HG02870 (cell line): ENCODE data around the gene APOL6.
"Not testable (repeated sequence)": the region's sequence is repeated elsewhere in the genome, so short reads cannot be mapped to it uniquely, and the experiment has no call there.

Experiments
- ATAC-seq: cut with Tn5 transposase; IDR thresholded peaks from one replicate; pipeline ENCODE4 v1.9.1; 2021; ENCODE audit warnings: mild to moderate bottlenecking, moderate library complexity; ENCODE audit not compliant: unreplicated experiment

The APOL6 gene

DNA sequence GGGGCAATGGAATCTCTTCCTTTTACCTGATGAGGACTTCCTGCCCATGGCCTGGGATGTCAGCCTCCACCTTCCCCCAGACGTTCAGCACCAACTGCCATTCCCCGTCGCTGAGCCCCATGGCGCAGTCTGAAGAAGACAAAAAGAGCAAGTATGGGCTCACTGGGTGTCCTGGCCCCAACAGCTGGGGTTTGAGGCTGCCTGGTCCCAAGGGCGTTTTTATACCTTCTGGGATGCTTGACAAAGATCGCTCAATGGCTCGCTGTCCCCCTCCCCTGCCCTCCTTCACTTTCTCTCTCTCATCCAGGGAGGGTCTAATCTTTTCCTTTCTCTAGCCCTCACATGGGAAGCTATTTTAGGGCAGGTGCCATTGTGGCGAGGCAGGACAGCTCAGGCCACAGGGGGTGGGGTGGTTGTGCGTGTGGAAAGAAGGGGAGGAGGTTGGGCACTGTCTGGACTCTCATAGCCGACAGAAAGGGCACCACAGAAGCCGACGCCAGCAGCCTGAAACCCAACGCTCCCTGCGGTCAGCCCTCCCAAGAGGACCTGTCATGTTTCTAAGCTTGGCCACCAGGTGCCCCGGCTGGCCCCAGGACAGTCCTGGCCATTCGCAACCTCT is 31.0 kb upstream of the APOL6 start, which contains the start of gene MB:
MB (minus strand) TSS at position 193 of the 619 bp plus-strand sequence; CDS start at position 121, 72 bp downstream.
- no peak for ATAC-seq

DNA sequence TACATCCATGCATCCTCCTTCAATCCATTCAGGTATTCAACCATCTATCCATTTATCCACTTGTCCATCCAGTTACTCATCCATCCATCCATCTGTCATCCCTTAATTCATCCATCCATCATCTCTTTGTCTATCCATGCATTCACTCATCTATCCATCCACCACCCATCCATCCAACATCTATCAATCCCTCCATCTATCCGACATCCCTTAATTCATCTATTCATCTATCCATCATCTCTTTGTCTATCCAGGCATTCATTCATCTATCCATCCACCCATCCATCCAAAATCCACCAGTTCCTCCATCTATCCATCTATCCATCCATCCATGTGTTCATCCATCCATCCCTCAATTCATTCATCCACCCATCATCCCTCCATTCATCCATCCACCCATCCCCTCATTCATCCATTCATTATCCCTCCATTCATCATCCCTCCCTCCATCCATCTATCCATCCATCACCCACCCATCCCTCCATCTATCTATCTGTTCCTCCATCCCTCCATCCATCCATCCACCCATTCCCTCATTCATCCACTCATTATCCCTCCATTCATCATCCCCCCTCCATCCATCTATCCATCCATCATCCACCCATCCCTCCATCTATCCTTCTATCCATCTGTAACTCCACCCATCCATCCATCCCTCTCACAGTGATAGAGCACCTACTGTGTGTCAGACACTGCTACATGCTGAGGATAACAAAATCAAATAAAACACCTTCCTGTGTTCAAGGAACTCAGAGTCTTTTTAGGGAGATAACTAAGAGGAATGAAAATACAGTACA is 29.6 kb upstream of the APOL6 start:
- ATAC-seq = no peak

DNA sequence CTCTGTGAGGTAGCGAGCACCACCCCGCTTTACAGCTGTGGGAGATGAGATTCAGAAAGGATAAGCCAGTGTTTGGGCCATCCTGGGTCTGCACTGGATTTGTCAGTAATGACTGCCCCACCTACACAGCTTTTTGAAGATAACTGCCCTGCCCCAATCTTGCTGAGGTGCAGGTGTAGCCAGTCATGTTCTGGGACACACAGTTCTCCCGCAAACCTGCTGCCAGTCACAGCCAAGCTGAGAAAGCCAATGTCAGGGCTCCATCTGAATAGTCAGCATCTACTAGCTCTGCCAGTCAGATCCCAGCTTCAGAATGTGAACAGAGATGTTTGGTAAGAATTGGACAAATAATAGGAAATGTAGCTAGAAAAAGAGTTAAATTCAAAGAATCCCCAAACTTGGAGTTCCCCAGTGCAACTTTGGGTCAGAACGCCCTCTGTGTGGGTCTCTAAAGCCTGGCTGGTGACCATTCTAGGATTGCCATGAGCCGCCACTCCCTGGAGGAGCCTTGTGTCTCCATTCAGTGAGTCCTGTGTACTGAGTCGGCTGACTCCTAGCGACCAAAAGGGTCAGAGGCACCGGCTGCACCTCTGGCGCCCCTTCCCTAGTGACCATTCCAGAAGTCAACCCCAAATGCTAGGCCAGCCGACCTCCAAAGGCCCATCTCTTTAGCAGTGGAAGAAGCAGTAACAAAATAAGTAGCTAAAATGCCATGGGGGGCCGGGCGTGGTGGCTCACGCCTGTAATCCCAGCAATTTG is 28.7 kb upstream of the APOL6 start:
- no peak for ATAC-seq

DNA sequence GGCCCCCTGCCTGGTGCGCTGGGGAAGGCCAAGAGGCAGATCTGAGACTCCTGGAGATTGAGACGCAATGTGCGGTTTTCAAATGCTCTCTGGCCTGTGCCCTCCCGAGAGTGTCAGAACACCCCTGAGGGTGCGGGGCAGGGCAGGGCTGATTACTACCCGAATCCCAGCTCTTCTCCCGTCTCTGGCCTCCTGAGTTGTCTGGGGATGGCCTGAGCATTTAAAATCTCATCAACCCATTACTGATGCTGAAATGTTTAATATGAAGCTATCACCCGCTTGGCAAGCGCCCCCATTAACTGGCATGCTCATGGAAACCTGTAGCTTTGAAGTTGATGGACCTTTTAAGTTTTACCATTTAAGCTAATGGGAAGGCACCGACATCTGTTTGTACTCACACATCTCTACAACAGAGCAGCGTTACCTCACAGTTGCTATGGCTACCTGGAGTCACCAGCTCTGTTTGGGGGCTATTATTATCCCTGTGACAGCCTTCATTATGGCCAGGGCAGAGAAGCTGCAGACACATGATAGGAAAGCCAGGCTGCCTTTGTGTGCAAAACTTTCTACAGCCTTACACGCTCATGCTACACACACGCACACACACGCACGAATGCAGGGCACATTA is 27.5 kb upstream of the APOL6 start:
- no peak for ATAC-seq

DNA sequence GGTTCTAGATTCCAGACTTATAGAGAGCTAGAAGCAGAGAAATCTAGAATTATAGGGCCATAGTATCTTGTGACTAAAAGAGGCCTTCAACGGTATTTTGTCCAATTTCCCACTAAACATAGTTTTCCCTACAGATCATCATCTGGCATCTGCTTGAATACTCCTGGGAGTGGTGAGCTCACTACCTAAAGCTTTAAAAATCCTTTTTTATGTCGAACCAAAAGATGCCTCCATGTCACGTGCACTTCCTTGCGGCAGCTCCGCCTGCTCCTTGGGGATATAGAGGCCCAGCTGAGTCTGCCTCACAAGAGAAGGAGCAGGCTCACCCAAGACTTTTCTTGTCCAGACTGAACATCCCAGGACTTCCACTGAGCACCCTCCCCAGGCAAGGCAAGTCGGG is 26.8 kb upstream of the APOL6 start:
- no peak for ATAC-seq

DNA sequence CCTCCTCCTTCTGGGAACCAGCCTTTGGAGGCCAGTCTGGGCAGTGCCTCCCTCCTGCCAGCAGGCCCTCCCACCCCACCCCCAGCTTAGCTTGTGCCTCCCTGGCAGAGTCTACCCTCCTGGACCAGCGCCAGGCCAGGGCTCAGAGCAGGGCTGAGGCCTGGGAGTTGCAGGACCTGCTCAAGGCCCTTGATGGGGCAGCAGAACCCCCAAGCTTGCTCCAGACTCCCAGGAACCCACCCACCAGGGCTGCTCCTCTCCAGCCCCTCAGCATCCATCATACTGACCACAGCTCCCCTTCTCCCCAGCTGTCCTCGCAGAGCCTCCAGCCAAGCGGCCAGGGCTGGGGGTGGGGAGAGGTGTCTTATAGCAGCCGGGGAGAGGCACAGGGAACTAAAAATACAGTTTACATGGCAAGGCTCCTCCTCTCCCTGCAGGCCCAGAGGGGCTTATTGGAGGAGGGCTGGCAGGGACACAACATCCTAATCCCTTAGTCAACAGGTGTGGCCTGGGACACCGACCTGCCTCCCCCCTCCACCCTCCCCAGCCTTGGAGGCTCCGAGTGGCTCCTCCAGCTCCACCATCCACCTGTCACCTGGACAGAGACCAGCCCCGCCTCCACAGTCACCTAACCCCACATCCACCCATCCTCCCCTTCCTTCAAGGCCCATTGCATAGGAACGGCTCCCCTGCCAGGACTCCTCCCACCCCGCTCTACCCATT is 25.9 kb upstream of the APOL6 start:
- ATAC-seq = no peak

DNA sequence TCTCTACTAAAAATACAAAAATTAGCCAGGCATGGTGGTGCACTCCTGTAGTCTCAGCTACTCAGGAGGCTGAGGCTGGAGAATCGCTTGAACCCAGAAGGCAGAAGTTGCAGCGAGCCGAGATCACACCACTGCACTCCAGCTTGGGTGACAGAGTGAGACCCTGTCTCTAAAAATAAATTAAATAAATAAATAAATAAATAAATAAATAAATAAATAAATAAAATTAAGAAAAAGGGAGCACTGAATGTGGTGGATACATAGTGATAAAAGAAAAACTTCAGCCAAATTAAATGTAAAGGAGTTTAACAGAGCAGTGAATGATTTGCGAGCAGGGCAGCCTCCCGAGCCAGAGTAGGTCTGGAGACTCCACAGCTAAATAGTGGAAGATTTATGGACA is 24.4 kb upstream of the APOL6 start:
- not testable (repeated sequence) for ATAC-seq

DNA sequence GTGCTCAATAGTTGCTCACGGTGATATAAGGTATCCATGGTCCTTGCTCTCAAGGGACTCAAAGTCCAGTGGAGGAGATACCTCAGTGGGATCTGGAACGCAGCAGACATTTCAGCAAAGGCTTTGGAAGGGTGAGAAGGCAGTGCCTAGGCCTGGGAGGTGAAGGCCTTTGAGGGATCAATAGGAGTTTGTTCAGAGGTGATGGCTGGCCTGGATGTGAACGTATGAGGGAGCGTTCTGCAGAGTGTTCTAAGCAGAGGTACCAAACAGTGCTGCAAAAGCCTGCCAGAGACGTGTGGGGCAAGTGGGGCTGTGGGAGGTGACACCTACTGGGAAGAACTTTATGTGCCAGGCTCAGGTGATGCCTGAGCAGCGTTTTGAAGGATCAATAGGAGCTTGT is 23.7 kb upstream of the APOL6 start:
- no peak for ATAC-seq

DNA sequence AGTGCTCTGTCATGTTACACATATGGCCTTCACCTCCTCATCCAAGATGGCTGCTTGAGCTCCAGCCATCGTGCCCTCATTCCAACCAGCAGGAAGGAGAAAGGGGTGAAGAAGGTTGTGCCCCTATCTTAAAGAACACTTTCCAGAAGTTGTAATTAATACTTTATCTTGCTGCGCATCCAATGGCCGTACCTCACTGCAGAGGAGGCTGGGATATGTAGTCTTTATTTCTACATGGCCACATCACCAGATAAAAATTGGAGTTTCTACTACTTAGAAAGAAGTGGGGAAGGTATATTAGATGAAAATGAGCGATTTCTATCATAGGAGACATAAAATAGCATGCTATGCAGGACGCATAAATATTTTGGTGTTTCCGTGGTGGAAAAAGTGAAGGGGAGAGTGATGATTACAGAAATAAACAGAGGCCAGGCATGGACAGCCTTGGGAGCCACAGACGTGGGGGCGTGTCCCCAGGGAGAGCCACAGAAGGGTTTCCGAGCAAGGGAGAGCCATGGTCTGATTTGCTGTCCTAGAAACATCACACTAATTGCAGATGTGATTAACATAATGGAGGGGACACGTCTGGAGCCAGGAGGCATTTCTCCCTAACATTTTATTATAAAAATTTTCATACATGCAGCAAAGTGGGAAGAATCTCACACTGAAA is 22.3 kb upstream of the APOL6 start:
- no peak for ATAC-seq

DNA sequence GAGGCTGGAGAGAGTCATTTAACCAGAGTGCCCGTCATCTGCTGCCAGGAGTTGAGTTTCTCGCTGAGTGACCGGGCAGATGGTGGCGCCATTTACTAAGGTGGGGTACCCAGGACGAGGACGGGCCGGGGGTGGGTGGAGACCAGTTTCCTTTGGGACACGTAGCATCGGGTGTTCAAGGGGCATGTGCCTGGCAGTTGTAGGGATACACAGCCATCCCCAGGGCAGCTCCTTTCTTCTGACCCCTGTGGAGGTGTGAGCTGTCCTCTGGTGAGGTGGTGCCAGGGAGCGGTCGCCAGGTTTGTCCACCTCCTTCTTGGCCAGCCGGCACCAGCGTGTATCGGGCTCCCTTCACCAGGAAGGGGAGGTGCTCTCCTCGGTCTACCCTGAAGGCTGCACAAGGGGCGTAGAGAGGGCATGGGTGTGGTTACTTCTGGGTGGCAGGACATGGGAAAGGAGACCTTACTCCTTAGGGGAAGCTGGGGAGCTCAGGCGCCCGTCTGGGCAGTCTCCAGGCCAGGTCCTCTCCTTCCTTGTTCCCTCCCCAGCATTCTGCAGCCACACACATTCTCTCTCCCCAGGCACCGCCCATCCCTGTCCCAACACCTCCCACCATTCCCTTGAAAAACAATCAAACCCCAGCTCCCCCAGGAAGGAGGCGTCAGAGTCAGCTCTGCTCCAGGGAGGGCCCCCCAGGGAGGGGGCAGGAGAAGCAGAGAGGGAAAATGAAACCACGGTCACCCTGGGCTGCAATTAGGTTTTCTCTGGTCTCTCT is 20.8 kb upstream of the APOL6 start:
- ATAC-seq = no peak

DNA sequence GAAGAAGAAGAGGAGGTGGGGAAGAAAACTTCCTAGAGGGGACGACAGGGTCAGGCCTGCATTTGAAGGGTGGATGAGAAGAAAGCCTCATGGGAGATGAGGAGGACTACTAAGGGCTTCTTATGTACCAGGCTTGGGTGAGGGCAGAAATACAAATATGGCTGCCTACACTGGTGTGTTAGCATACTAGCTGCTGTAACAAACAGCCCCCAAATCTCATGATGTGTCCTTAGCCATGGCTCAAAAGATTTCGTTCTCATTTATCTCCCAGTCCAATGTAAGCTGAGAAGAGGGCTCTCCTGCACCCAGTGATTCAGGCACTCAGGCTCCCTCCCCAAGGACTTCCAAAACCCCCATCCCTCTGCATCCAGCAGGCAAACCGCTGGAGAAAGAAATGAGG is 19.5 kb upstream of the APOL6 start:
- ATAC-seq = no peak

DNA sequence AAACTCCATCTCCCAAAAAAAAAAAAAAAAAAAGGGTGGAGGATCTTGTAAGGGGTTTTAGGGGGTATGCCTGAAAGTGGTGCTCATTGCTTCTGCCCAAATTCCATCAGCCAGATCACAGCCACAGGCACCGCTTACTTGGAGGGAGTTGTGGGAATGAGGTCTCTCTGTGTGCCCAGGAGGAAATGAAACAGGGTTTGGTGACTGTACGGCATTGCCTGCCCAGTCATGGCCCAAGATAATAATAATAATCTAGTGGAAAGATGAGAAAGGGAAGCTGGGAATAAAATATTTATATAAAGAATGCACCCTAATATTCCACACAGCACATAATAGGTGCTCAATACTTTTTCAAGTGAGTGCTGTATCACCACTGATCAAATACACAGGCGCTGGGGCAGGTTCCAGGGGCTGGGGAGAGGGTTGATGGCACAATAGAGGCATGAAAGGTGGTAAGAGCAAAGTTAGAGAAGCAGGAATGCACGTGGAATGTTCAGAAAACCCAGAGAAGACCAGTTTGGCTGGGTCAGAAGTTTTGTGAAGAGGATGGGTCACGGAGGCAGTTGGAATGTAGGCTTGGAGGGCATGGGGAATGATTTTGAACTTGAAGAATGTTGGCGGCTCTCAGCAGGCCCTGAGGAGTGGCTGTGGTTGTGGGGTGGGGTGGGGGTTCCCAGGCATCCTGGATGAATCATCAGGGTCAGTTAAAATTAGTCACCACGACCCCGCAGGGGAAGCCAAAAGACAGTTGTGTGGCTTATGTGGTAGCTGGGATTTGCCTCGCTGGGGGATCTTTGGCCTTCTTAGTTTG is 18.6 kb upstream of the APOL6 start:
- no peak for ATAC-seq

DNA sequence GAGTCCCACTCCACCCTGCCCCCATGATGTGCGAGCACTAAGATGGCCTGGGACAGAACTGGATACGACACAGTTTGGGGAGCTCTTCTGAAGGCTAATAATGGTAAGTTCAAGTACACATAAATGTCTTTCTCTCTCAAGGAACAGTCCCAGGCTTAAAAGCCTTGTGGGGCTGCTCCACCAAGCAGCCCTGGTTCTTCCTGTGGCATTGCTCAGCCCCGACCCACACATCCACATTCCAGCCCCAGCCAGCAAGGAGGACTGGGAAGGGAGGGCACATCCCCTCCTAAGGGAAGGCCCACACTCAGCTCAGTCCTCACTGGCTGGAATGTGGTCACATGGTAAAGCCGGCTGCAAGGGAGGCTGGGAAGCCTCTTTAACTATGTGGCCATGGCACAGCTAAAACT is 17.9 kb upstream of the APOL6 start:
- no peak for ATAC-seq

DNA sequence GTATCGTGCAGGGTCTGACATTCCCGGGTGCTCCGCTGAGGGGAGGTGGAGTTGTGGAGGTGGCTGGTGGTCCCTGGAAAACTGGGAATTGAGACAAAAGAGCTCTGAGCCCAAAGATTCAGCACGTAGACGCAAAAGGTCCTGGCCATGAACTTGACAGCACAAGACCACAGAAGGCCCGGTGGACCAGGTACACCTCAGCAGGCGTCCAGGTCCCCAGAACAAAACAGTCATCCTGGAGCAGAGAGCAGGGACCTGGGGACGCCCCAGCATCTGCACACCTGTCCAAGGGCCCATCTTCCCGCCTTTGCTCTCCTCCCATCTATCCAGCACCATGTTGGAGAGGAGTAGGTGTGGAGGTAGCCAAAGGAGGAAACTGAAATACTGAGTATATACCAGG is 17.4 kb upstream of the APOL6 start:
- no peak for ATAC-seq

DNA sequence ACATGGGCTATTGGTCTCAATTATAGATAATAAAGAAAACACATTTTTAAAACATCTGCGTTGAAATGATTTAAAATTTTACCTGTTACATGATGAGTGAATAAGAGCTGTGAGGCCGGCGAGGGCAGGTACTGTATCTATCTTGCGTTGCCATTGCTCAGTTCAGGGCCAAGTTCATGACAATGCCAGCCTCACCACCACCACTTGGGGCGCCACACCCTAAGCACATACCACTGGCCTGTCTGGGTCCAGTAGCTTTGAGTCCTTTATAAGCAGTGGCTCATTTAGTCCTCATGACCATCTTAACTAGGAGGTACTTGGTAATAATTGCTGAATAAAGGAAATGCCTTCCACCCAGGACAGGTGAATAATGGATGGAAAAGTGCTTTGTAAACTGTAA is 16.6 kb upstream of the APOL6 start:
- no peak for ATAC-seq

DNA sequence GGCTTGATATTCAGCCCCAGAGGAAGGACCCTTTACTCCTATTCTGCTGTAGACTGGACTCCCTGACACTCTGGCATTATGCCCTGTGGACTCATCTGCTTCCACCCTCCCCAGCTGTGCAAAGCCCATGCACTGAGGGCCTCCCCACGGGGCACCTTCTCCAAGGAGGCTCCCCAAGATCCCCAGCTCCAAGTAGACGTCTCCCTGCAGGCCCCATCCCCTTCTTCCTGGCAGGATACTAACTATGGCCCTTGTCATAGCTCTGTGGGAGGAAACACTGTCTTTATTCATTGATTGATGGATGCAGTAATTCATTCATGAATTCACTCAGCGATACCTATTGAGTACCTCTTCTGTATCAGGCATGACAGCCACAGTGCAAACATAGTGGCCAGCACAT is 15.3 kb upstream of the APOL6 start:
- no peak for ATAC-seq

DNA sequence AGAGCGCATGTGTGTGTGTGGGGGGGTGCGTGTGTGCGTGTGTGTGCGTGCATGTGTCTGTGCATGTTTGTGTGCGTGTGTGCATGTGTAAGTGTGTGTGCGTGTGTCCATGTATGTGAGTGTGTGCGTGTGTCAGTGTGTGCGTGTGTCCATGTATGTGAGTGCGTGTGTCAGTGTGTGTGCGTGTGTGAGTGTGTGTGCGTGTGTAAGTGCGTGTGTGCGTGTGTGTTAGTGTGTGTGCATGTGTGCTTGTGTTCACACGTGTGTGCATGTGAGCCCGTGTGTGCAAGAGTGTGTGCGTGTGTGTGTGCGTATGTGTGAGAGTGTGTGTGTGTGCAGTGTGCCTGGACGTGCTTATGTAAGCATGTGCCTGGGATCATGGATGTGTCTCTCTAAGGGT is 14.7 kb upstream of the APOL6 start:
- ATAC-seq = no peak

DNA sequence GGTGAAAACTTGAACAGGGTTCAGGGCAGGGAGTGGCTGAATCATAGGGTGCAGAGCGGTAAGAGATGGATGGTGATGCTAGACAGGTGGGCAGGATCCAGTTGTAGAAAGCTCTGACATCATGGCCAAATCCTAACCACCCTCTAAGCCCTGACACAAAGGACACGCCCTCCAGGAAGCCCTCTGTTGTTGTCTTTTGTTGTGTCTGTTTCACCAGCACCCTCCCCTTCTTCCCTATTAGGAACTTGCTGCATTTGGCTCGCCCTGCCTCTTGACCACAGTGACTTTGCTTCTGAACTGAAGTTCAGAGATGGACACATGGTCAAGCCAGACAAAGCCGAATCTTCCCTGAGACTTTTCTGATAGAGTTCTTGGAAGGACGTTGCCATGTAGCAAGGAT is 14.2 kb upstream of the APOL6 start:
- no peak for ATAC-seq
